HG03025 (cell line): Measurements from ENCODE around the gene DENND5B.
"Not testable (repeated sequence)": the region's sequence is repeated elsewhere in the genome, so short reads cannot be mapped to it uniquely, and the experiment has no call there.

Experiments used
- ATAC-seq: cut with Tn5 transposase; IDR thresholded peaks from one replicate; pipeline ENCODE4 v1.9.1; 2021; ENCODE audit warnings: mild to moderate bottlenecking, moderate library complexity; ENCODE audit not compliant: unreplicated experiment, low FRiP score

The DENND5B gene

DNA sequence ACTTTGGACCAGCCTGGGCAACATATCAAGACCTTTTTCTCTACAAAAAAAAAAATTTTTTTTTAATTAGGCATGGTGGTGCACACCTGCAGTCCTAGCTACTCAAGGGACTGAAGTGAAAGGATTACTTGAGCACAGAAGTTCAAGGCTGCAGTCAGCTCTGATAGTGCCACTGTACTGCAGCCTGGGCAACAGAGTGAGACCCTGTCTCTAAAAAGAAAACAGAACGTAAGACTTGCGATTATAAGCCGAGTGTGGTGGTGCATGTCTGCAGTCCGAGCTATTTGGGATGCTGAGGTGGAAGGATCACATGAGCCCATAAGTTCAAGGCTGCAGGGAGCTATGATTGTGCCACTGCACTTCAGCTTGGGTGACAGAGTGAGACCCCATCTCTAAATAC is 76.0 kb downstream of the DENND5B start:
- ATAC-seq, result no peak

DNA sequence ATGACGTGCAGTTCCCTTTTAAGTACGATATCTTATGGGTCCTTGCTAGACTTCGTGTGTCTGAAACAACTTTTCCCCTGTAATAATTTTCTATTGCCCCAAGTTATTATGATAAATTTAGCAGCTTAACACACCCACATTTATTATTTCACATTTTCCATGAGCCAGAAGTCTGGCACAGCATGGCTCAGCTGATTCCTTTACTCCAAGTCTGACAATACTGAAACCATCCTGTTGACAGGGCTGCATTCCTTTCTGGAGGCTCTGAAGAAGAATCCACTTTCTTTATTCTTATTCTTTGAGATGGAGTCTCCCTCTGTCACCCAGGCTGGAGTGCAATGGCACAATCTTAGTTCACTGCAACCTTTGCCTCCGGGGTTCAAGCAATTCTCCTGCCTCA is 80.9 kb downstream of the DENND5B start:
- no peak for ATAC-seq

DNA sequence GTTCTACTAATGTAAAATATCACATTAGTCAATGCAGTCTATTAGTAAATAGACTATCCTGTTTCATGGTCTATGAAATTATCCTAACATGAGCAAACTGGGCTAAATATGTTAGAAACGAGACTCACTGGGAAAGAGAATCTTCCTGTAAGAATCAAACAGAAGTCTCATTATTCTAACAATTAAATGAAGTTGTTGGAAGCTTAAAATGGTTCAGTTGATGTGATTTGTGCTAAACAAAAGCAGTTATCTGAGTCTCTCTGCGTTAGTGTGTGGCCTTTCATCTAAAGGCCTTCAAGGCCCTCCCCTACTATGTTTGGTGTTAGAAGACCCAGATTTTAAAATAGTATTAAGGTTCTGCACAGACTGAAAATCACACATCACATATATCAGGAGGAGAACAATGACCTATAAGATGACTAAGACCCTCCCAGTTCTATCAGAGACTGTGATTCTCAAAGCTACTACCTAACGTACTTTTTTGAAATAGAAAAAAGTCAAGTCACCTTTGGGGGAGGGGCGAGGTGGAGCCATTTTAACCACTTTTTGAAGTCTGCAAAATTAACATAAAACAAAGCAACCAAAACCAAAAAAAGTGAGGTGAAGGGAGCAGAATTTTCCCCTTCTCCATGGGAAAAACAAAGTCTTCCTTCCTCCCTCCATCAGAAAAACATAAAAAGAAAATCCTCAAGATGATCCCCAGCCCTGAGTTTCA is 82.3 kb downstream of the DENND5B start:
- ATAC-seq, result no peak

DNA sequence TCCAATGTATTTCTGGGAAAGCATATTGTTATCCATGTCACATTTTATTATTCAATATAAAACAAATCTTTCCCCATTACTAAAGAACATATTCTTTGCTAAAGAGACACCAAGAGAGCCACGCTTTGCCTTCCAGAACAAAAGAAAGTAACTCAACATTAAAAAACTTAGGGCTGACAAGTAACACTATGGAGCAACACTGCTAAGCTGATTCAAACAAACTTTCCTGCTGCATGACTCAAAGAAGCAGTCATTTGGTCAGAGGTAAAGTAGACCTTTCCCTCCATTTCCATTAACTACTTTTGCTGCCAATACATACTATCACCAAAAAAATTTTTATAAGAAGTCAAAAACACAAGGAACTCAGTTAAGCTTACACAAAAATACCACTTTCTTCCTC is 83.0 kb downstream of the DENND5B start:
- ATAC-seq, result no peak

DNA sequence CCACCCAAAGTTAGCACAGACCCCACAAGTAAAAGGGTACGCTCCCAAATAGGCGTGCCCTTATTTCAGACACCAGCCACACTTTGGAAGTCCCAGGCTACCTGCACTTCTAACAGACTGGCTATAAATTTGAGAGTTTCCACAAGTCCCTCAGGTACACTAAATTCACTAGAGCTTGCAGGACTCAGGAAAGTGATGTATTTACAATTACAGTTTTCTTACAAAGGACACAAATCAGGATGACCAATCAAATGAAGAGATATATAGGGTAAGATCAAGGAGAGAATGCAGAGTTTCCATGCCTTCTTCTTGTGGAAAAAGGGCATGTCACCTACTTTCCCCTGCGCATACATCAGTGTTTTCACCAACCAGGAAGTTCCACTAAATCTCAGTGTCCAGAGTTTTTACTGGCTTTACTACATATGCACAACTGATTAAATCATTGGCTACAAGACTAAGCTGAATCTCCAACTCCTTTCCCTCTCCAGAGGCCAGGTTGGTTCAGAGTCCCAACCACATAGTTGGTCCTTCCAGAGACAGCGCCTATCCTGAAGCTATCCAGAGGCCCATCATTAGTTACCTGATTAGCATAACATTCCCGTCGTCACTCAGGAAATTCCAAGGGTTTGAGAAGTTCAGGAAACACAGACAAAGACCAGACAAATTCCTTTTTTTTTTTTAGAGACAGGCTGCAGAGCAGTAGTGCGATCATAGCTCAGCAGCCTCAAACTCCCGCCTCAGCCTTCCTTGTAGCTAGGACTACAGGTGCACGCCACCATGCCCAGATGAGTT is 84.2 kb downstream of the DENND5B start:
- ATAC-seq, result no peak

DNA sequence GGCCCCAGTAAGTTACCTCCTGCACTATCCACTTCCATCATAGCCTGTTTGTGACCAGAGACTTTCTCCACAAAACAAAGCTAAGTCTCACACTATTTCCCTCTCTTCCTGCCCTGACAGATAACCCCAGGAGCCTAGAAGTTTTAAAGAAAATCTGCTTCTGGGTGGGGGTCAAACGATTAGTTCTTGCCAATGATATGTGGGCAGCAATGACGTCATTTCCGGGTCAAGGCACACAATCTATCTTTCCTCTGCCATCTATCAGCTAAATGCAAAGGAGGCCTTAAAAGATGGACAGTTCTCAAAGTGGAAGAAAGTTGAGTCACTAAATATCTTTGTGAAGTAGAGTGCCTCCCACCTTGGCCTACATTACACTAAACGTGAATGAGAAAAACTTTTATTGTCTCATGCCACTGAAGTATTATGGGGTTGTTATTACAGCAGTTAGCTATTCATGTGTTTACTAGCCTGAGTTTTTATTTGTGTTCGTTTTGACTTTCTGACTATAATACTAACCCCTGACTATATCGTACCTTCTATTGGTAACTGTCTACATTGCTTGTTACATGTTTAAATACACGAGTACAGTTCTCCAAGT is 86.2 kb downstream of the DENND5B start:
- ATAC-seq, result no peak

DNA sequence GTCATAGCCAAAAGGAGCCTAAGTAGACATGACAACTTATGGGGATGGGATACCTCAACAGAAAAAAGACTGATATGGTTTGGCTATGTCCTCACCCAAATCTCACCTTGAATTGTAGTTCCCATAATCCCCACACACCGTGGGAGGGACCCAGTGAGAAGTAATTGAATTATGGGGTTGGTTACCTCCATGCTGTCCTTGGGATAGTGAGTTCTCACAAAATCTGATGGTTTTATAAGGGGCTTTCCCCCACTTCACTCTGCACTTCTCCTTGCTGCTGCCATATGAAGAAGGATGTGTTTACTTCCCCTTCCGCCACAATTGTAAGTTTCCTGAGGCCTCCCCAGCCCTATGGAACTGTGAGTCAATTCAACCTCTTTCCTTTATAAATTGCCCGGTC is 89.9 kb downstream of the DENND5B start:
- not testable (repeated sequence) for ATAC-seq

DNA sequence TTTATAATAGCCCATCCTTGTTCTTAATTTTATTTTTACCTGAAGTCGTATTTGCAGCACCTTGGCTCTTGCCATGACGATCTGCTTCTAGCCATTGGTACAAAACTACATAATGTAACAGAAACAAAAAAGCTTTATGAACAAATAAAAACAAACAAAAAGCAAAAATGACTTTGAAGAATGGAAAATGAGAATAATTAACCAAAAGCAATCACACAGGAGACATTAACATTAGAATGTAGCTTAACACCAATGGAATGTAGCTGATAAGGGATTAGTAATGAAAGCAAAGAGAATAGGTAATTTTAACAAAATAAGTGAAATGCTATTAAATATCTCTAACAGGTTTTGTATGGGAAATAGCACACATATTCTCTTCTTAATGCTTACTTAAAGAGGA is 91.4 kb downstream of the DENND5B start:
- ATAC-seq, result no peak

DNA sequence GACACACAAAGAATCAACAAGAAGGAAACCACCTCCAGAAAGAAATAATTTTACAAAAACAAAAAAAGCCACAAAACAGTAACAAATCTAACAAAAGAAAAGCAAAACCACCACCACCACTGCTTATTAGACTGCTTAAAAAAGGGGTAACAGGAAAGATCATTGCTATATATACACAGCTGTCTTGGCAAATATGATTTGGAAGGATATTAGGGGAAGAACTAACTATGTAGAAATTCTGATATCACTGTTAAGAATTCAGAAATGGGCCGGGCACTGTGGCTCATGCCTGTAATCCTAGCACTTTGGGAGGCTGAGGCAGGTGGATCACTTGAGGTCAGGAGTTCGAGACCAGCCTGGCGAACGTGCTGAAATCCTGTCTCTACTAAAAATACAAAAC is 92.5 kb downstream of the DENND5B start:
- no peak for ATAC-seq

DNA sequence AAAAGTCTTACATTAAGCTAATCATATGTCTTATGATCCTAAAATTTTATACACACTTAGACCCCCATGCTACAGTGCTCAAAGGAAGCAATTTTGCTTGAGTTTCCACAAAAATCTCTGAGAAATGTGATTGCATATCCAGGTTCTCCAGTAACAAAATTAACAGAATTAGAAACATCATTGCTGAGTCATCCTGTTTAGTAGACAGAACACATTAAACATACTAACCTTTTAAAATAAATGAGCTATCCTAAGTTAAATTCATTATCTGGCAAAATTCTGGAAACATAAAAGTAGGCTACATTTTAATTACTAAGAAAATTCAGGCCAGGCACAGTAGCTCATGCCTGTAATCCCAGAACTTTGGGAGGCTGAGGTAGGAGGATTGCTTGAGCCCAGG is 94.7 kb downstream of the DENND5B start:
- ATAC-seq, result no peak

DNA sequence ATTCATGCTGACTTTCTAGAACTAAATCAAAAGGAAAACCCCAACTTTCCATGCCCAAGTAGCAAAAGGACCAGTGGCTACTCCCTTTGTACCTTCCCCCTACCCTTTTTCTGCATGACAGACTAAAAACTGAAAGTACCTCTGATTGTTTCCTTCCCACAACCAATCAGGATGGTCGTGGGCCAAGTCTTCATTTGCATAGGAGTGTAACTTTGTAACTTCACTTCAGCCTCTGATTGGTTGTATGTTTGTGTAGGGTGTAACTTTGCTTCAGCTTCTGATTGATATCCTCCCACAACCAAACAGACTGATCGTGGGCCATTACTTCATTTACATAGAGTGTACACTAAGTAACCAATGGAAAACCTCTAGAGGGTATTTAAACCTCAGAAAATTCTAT is 96.5 kb downstream of the DENND5B start:
- ATAC-seq, result no peak

DNA sequence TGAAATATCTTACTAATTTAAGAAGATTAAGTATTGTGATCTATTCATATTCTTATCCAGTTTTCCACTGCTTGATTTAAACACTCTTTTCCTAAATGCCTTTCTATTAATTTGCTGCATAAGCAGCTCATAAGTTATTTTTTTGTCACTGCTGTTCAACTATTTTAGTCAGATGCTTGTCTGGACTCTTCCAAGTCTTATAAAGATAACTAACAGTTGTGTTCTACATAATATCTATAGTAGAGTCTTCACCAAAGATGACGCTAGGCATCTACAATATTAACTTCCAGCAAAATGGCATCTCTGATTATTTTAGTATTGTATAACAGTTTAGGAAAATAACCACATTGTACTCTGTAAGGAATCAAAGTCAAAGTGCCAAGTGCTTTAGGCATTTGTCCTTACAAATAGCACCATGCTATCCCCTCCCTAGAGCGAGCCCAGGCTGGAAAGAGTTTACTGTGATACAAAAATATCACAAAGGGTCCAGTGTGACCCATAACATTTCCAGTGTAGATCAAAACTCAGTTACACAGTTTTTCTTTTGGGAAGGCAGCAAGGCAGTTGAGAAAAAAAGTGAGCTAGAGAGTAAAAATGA is 98.2 kb downstream of the DENND5B start:
- ATAC-seq, result no peak

DNA sequence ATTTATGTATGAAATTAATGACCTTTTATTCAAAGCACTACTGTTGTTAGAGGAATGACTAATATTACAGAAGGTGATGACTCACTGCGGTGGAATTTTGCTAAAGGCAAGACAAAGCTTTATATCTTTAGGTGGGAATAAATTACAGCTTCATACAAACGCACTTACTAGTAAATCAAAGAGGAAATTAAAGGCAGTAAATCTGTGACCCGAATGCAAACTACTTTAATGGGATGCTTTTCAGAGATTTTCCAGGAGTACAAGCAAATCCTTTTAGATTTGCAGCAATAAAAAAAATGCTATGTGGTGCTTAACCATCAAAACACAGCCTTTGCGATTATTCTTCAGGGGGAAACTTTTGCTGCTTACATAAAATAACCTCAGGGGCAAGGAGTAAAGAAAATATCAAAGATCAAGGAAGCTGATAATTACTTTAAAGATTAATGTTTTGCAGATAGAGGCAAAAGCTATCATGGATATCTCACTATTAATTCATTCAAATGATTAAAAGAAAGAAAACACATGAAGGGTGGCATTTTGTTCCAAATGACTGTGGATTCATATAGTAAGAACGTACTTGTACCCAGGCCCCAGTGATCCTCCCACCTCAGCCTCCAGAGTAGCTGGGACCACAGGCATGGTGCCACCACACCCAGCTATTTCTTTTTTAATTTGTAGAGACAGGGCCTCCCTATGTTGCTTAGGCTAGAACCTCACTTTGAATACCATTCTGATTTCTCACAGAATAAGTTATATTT is 98.9 kb downstream of the DENND5B start:
- no peak for ATAC-seq

DNA sequence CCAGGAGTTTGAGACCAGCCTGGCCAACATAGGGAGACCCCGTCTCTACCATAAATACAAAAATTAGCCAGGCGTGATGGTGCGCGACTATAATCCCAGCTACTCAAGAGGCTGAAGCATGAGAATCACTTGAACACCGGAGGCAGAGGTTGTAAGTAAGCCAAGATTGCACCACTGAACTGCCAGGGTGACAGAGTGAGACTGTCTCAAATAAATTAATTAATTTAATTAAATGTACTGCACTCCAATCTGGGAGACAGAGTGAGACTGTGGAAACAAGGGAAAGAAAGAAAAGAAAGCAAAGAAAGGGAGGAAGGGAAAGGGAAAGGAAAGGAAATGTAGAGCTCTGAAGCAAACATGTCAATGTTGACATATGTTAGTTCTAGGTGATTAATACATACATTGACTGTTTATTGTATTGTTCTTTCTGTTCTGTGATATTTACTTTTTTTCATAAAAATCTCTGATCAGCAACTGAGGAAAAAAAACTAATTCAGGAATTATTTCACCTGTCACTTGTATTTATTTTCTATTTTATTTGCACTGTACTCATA is 99.6 kb downstream of the DENND5B start:
- ATAC-seq, result no peak

DNA sequence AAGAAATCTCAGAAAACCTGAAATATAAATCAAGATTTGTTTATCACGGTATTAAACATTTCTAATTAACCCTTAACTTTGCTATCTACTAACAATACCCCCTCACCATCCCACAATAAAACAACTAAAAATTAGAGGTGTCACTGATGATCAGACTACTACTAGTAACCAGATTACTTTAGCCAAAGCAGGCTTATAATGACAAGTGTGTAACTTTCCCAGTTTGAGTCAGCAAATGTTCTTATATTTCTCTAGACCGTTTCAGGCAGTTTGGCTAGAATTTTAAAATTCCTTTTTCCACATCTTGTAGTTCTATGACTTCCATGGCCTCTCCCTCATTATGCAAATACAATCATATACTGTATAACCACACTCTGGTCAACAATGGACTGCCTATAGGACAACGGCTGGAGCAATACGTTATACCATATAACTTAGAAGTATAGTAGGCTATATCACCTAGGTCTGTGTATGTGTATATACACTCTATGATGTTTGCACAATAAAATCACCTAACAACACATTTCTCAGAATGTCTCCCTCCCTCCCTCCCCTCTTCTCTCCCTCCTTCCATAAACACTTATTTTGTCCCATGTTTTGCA is 102.1 kb downstream of the DENND5B start:
- no peak for ATAC-seq

DNA sequence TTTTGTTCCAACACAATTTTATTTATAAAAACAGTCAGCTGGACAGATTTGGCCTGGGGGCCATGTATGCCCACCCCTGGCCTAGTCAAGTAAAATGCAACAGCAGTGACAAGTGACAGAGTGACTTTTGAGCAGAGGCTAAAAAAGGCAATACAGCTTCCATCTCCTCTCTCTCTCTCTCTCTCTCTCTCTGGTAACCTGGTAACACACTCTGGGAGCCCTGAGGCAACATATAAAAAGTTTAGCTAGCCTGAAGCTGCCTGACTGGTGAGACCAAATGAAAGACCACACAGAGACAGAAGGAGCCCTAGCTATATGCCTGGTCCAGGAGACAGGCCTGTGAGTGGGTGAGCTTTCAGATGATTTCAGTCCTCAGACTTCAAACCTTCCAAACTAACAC is 105.4 kb downstream of the DENND5B start:
- ATAC-seq, result no peak

DNA sequence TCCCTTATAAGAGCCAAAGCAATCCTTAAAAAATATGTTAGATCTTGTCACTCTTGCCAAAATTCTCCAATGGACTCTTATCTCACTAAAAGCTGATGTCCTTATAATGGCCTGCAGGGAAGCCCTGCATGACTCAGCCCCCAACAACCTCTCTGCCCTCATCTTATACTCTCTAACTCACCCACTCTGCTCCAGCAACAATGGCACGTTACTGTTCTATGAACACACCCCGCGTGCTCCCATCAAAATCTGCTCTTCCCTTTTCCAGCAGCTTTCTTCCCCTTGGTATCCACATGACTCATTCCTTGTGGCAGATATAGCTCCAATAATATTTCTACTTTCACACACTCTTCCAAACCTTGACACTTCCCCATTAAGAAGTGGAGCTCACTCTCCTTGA is 108.1 kb downstream of the DENND5B start:
- no peak for ATAC-seq

DNA sequence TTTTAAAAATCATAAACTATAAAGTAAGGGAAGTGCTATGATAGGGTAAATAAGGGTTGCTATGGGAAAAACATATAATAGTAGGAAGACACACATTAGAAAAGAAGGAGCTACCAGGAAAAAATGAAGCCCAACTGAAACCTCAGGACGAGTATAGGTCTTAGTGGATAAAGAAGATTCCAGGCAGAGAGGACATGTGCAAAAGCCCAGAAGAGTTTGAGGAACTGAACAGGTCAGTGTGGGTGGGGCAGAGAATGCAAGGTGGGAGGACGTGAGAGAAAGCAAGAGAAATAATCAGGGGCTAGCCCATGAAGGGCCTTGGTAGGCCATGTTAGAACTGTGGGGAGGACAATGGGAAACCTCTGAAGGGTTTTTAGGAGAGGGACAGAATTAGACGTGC is 109.5 kb downstream of the DENND5B start:
- ATAC-seq, result no peak

DNA sequence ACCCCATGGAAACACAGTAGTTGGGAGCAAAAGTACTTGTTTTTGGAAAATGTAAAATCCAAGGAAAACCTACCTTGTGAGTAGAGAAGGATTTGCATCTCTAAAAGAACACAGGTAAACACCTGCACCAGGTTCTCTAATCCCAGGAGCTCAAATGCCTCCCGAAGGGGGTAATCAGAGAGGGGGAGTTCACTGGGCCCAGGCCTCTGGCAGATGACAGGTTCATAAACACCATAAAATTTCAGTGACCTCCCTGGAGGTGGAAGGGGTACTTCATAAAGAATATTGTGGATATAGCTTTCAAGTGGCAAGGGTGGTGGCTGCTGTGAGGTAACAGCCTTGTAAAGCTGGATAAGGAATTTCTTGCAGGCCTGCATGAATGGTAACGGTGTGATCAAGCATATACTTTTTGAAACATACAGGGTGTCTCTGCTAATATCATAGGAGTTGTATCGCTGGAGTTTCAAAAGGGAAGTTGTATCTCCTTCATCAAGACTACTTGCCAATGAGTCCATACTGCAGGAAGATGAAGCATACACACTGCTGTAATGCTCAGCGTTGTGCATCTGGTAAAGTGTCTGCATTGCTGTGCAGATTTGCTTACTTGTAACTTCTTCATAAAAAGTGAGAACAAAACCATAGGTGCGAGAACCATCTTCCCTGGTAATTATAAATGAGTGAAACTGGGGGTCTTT is 111.3 kb downstream of the DENND5B start:
- ATAC-seq, result no peak
